Transverse colon (tissue), 3 donors: ENCODE results near the gene ALKBH5.

ENCODE experiments used
- CTCF ChIP-seq, 5 experiments: fragments of 200-600 bp in 3 of 5; fragments of 450-650 bp in 2 of 5; sonication (generic) in 3 of 5; IDR thresholded peaks; 1 replicate in 2 of 5; 2 replicates in 3 of 5; pipeline ENCODE4 v1.5.1; 2016 to 2017; ENCODE audit warnings: antibody characterized with exemption in 5 of 5, inconsistent platforms in 3 of 5, mild to moderate bottlenecking in 2 of 5, moderate library complexity in 1 of 5
- EP300 ChIP-seq: sonication (generic); formaldehyde crosslinking; IDR thresholded peaks from one replicate; pipeline ENCODE4 v1.6.1; 2017; ENCODE audit warnings: antibody characterized with exemption, low read depth
- POLR2A ChIP-seq: fragments of 450-650 bp; IDR thresholded peaks from one replicate; pipeline ENCODE4 v1.6.1; 2016; ENCODE audit warnings: antibody characterized with exemption, mild to moderate bottlenecking, moderate library complexity

GRCh38 chr17:18163547-18163946 lies 20.1 kb upstream of the ALKBH5 start:
- no peak for TF ChIP-seq POLR2A
- TF ChIP-seq CTCF (IDR thresholded peaks at IDR 0.05), result no peak
- TF ChIP-seq EP300, result no peak
